Loucy (cell line): Measurements from ENCODE around the gene TBC1D2B.

Experiments used
- H2AFZ ChIP-seq: fragments of 200-600 bp; sonication (generic); 2 replicates; pipeline ENCODE4 v1.6.0; 2016; ENCODE audit warnings: antibody characterized with exemption, mild to moderate bottlenecking, low read length, moderate library complexity
- H3F3A ChIP-seq: fragments of 200-600 bp; 2 replicates; pipeline ENCODE4 v1.6.0; 2016; ENCODE audit warnings: antibody characterized with exemption, low read depth, mild to moderate bottlenecking
- H3K27me3 ChIP-seq: fragments of 200-600 bp; sonication (generic); 2 replicates; pipeline ENCODE4 v1.6.1; 2014; ENCODE audit warnings: low read length, mild to moderate bottlenecking; ENCODE audit not compliant: insufficient read depth, poor library complexity, severe bottlenecking
- H3K36me3 ChIP-seq: fragments of 200-600 bp; sonication (generic); 2 replicates; pipeline ENCODE4 v1.6.1; 2016; ENCODE audit warnings: low read length; ENCODE audit not compliant: insufficient read depth
- H3K4me1 ChIP-seq: fragments of 200-600 bp; sonication (generic); 2 replicates; pipeline ENCODE4 v1.5.1; 2014; ENCODE audit warnings: low read length, mild to moderate bottlenecking; ENCODE audit not compliant: insufficient read depth, poor library complexity, severe bottlenecking
- H3K4me2 ChIP-seq: fragments of 200-600 bp; sonication (generic); 2 replicates; pipeline ENCODE4 v1.6.0; 2014; ENCODE audit warnings: antibody characterized with exemption, low read length, low read depth, mild to moderate bottlenecking; ENCODE audit not compliant: poor library complexity, severe bottlenecking
- H3K4me3 ChIP-seq: fragments of 200-600 bp; sonication (generic); 2 replicates; pipeline ENCODE4 v1.5.1; 2014; ENCODE audit warnings: low read length, mild to moderate bottlenecking, mixed read lengths; ENCODE audit not compliant: poor library complexity, severe bottlenecking
- H3K79me2 ChIP-seq: fragments of 200-600 bp; sonication (generic); 2 replicates; pipeline ENCODE4 v1.6.1; 2014; ENCODE audit warnings: low read length; ENCODE audit not compliant: insufficient read depth
- H3K9ac ChIP-seq: fragments of 200-600 bp; sonication (generic); 2 replicates; pipeline ENCODE4 v1.6.0; 2014; ENCODE audit warnings: mild to moderate bottlenecking, low read depth, low read length, moderate library complexity; ENCODE audit not compliant: poor library complexity, severe bottlenecking
- H3K9me2 ChIP-seq: fragments of 200-600 bp; sonication (generic); replicated peaks from 2 replicates; pipeline ENCODE4 v1.6.1; 2016; ENCODE audit warnings: low read depth, low read length, mixed read lengths
- H3K9me3 ChIP-seq: fragments of 200-600 bp; sonication (generic); 2 replicates; pipeline ENCODE4 v1.6.1; 2014; ENCODE audit warnings: mild to moderate bottlenecking, antibody characterized with exemption, low read length, low read depth; ENCODE audit not compliant: insufficient read depth
- H4K20me1 ChIP-seq: fragments of 200-600 bp; sonication (generic); 2 replicates; pipeline ENCODE4 v1.6.0; 2014; ENCODE audit warnings: antibody characterized with exemption, low read length, mild to moderate bottlenecking; ENCODE audit not compliant: insufficient read depth, poor library complexity, severe bottlenecking
- CTCF ChIP-seq: fragments of 200-600 bp; sonication (generic); conservative IDR thresholded peaks from 2 replicates; pipeline ENCODE4 v1.5.1; 2014; ENCODE audit warnings: mild to moderate bottlenecking, antibody characterized with exemption, low read length
- EZH2phosphoT487 ChIP-seq: fragments of 200-600 bp; IDR thresholded peaks from 2 replicates; pipeline ENCODE4 v1.6.1; 2018; ENCODE audit warnings: antibody characterized with exemption, mild to moderate bottlenecking, moderate library complexity, borderline replicate concordance

The TBC1D2B gene

DNA sequence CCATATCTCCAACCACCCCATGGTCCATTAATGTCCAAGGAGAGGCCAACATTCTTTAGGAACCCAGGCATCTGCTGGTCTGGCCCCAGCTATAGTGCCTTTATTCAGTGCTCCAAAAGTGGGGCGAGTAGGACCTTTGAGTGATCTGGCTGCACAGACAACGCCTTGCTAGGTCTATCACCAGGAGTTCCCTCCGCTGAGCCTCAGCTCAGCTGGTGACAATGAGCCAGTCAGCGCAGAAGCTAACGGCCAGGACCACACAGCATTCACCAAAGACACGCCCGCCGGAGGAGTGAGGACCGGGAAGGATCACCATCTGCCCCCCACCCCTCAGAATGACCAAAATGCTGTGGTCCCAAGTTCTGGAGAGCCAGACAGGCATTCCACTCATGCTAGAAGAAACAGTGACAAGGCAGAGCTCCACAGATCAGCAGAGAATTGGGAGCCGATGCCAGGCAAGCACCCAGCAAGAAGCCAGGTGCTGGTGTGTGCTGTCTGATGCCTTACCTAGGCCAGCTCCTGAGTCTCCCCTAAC lies 19.0 kb downstream of the TBC1D2B start:
- no peaks in the 10 kb centered on the region for H3K9me3 ChIP-seq
- H3K4me2 ChIP-seq, result peak overlapping the region; percentile 20
- H3K27me3 ChIP-seq, result no peaks in the 10 kb centered on the region
- H3K79me2 ChIP-seq, result peaks cover 98% of the 10 kb centered on the region
- H3K9ac ChIP-seq, result peak overlapping the region; percentile 57
- TF ChIP-seq CTCF (no peak), EZH2phosphoT487 (no peak)
- H3K36me3 ChIP-seq, result peaks cover 8% of the 10 kb centered on the region; the same call in 1 of the 2 replicates
- peaks cover 31% of the 10 kb centered on the region for H4K20me1 ChIP-seq
- no peaks in the 10 kb centered on the region; the same call in 1 of the 2 replicates for H3F3A ChIP-seq
- H2AFZ ChIP-seq, result no peak overlapping the region
- no peaks in the 10 kb centered on the region for H3K9me2 ChIP-seq
- no peak overlapping the region for H3K4me3 ChIP-seq
- peaks cover 81% of the 10 kb centered on the region for H3K4me1 ChIP-seq

- H4K20me1 ChIP-seq, result peaks cover 24% of the 10 kb centered on the region
- H3K79me2 ChIP-seq, result peaks cover 98% of the 10 kb centered on the region
- no peak overlapping the region for H3K4me2 ChIP-seq
These were observed 19.7 kb downstream of the TBC1D2B start for GRCh38 chr15:78057803-78058202.

DNA sequence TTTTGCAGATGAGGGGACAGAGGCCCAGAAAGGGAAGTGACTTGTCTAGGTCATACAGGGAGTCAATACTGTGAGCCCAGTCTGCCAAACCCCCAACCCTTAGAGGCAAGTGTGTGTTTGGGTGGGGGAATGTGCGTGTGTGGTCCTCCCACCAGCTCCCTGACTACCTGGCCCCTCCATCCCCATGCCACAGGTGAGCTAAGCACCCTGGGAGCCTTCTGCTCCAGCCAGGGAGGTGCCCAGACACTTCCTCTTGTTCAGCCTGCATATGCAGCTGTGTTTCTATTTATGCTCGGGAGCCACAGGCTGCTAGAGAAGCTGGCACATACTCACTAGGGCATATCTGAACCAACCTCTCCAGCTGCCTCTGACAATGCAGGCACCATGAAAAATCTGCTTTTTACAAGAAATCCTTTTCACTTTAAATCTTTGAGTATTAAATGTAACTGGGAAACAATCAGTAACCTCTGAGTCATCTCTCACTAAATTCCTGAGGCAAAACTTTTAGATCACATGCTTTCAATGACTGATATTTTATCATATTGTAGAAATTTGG lies 20.7 kb downstream of the TBC1D2B start:
- no peaks in the 10 kb centered on the region for H3K9me3 ChIP-seq
- H3K4me2 ChIP-seq, result peak overlapping the region; percentile 58
- H4K20me1 ChIP-seq, result peaks cover 19% of the 10 kb centered on the region
- H2AFZ ChIP-seq, result no peak overlapping the region
- peaks cover 98% of the 10 kb centered on the region for H3K79me2 ChIP-seq
- H3K9me2 ChIP-seq, result no peaks in the 10 kb centered on the region
- peak overlapping the region; percentile 57 for H3K9ac ChIP-seq
- peaks cover 83% of the 10 kb centered on the region for H3K4me1 ChIP-seq
- H3K27me3 ChIP-seq, result no peaks in the 10 kb centered on the region
- peaks cover 7% of the 10 kb centered on the region for H3F3A ChIP-seq
- H3K4me3 ChIP-seq, result peak overlapping the region; percentile 1
- H3K36me3 ChIP-seq, result peaks cover 21% of the 10 kb centered on the region; the same call in 1 of the 2 replicates
- TF ChIP-seq EZH2phosphoT487, result no peak
- no peak for TF ChIP-seq CTCF

More at GRCh38 chr15:78057803-78058202, 19.7 kb downstream of the TBC1D2B start:
- Histone ChIP-seq H3F3A (no peaks in the 10 kb centered on the region; the same call in 1 of the 2 replicates), H3K4me3 (no peak overlapping the region), H3K27me3 (no peaks in the 10 kb centered on the region), H2AFZ (no peak overlapping the region), H3K9me3 (no peaks in the 10 kb centered on the region), H3K9me2 (no peaks in the 10 kb centered on the region), H3K9ac (peak overlapping the region; percentile 57), H3K36me3 (peaks cover 14% of the 10 kb centered on the region; the same call in 1 of the 2 replicates), H3K4me1 (peaks cover 81% of the 10 kb centered on the region)
- no peak for TF ChIP-seq EZH2phosphoT487
- TF ChIP-seq CTCF, result no peak
